Central memory CD8-positive, alpha-beta T cell (primary cell): ENCODE measurements around the gene PSMC6.
"Not testable (repeated sequence)": the region's sequence is repeated elsewhere in the genome, so short reads cannot be mapped to it uniquely, and the experiment has no call there.

Experiments
- ATAC-seq: fragments of 150-1000 bp; cut with Tn5 transposase; replicated peaks from 2 replicates; pipeline ENCODE4 v1.10.0; 2022; ENCODE audit warnings: mild to moderate bottlenecking, moderate FRiP score, moderate number of reproducible peaks; ENCODE audit not compliant: poor library complexity, severe bottlenecking; ENCODE audit errors: extremely low read depth
- DNase-seq, 2 donors: peaks; one replicate each; pipeline ENCODE4 v3.0.0; 2021; ENCODE audit warnings: low spot score in 2 of 2
- H3K27ac Mint-ChIP-seq: one replicate; pipeline ENCODE4 v1.8.0; 2022; ENCODE audit warnings: low read depth, mild to moderate bottlenecking, moderate library complexity, mixed read lengths
- H3K27me3 Mint-ChIP-seq: one replicate; pipeline ENCODE4 v1.8.0; 2022; ENCODE audit warnings: mixed read lengths
- H3K36me3 Mint-ChIP-seq: one replicate; pipeline ENCODE4 v1.8.0; 2022; ENCODE audit warnings: mild to moderate bottlenecking, moderate library complexity, mixed read lengths; ENCODE audit not compliant: insufficient read depth
- H3K4me1 Mint-ChIP-seq: one replicate; pipeline ENCODE4 v1.8.0; 2022; ENCODE audit warnings: mixed read lengths
- H3K4me3 Mint-ChIP-seq: one replicate; pipeline ENCODE4 v1.8.0; 2022; ENCODE audit warnings: mild to moderate bottlenecking, moderate library complexity, mixed read lengths
- H3K9me3 Mint-ChIP-seq: one replicate; pipeline ENCODE4 v1.8.0; 2022; ENCODE audit warnings: mixed read lengths

The PSMC6 gene

GRCh38 chr14:52729035-52729434 lies 22.0 kb downstream of the PSMC6 start:
- Mint-ChIP-seq H3K27ac (peak overlapping the region; percentile 38), H3K36me3 (peaks cover 42% of the 10 kb centered on the region), H3K4me1 (peaks cover 16% of the 10 kb centered on the region)
- not testable (repeated sequence) for DNase-seq, H3K27me3 Mint-ChIP-seq, H3K4me3 Mint-ChIP-seq, ATAC-seq, H3K9me3 Mint-ChIP-seq

- ATAC-seq (no peak), DNase-seq (no peak)
- Mint-ChIP-seq H3K4me3 (peak overlapping the region; percentile 92), H3K4me1 (peaks cover 18% of the 10 kb centered on the region), H3K27ac (peak overlapping the region; percentile 53), H3K9me3 (no peaks in the 10 kb centered on the region), H3K27me3 (no peaks in the 10 kb centered on the region), H3K36me3 (peaks cover 47% of the 10 kb centered on the region)
Observed at GRCh38 chr14:52729585-52729924, 22.6 kb downstream of the PSMC6 start.

- H3K36me3 Mint-ChIP-seq: peaks cover 47% of the 10 kb centered on the region
- peak within 1 kb of the TSS; percentile 92 for H3K4me3 Mint-ChIP-seq
- no peaks in the 10 kb centered on the region for H3K27me3 Mint-ChIP-seq
- ATAC-seq (peak; percentile 97), DNase-seq (peak; percentile 92 to 94)
- peaks cover 22% of the 10 kb centered on the region for H3K4me1 Mint-ChIP-seq
- no peaks in the 10 kb centered on the region for H3K9me3 Mint-ChIP-seq
- H3K27ac Mint-ChIP-seq: peak within 1 kb of the TSS; percentile 53
Observed at GRCh38 chr14:52729925-52730708, 23.1 kb downstream of the PSMC6 start, which contains the start of gene STYX. STYX (plus strand) TSS chr14:52730166; CDS start chr14:52730475, 309 bp downstream.

GRCh38 chr14:52730709-52731111 lies 23.7 kb downstream of the PSMC6 start:
- DNase-seq (no peak), ATAC-seq (no peak)
- Mint-ChIP-seq H3K36me3 (peaks cover 42% of the 10 kb centered on the region), H3K9me3 (no peaks in the 10 kb centered on the region), H3K27me3 (no peaks in the 10 kb centered on the region), H3K4me3 (peak overlapping the region; percentile 92), H3K4me1 (peaks cover 27% of the 10 kb centered on the region), H3K27ac (peak overlapping the region; percentile 53)

GRCh38 chr14:52733824-52734223 lies 26.8 kb downstream of the PSMC6 start:
- no peaks in the 10 kb centered on the region for H3K27me3 Mint-ChIP-seq
- no peaks in the 10 kb centered on the region for H3K9me3 Mint-ChIP-seq
- ATAC-seq (no peak), DNase-seq (no peak)
- H3K4me1 Mint-ChIP-seq: peaks cover 53% of the 10 kb centered on the region
- H3K36me3 Mint-ChIP-seq: peaks cover 28% of the 10 kb centered on the region
- no peak overlapping the region for H3K4me3 Mint-ChIP-seq
- no peak overlapping the region for H3K27ac Mint-ChIP-seq

GRCh38 chr14:52735921-52736489 lies 29.0 kb downstream of the PSMC6 start:
- H3K36me3 Mint-ChIP-seq: peaks cover 18% of the 10 kb centered on the region
- no peaks in the 10 kb centered on the region for H3K27me3 Mint-ChIP-seq
- no peak overlapping the region for H3K4me3 Mint-ChIP-seq
- DNase-seq (no peak), ATAC-seq (no peak)
- H3K27ac Mint-ChIP-seq: peak overlapping the region; percentile 47
- H3K4me1 Mint-ChIP-seq: peaks cover 63% of the 10 kb centered on the region
- no peaks in the 10 kb centered on the region for H3K9me3 Mint-ChIP-seq

GRCh38 chr14:52738409-52738808 lies 31.4 kb downstream of the PSMC6 start:
- Mint-ChIP-seq H3K27ac (peak overlapping the region; percentile 79), H3K4me3 (no peak overlapping the region), H3K9me3 (no peaks in the 10 kb centered on the region), H3K4me1 (peaks cover 72% of the 10 kb centered on the region), H3K27me3 (no peaks in the 10 kb centered on the region), H3K36me3 (peaks cover 16% of the 10 kb centered on the region)
- ATAC-seq (no peak), DNase-seq (no peak)

GRCh38 chr14:52740751-52741150 lies 33.8 kb downstream of the PSMC6 start:
- ATAC-seq: no peak
- no peak for DNase-seq
- H3K4me3 Mint-ChIP-seq: no peak overlapping the region
- no peaks in the 10 kb centered on the region for H3K27me3 Mint-ChIP-seq
- H3K27ac Mint-ChIP-seq: peak overlapping the region; percentile 93
- peaks cover 64% of the 10 kb centered on the region for H3K4me1 Mint-ChIP-seq
- H3K36me3 Mint-ChIP-seq: peaks cover 14% of the 10 kb centered on the region
- no peaks in the 10 kb centered on the region for H3K9me3 Mint-ChIP-seq

- peak; percentile 62 for ATAC-seq
- peak overlapping the region; percentile 93 for H3K27ac Mint-ChIP-seq
- peak overlapping the region; percentile 77 for H3K4me3 Mint-ChIP-seq
- DNase-seq: no peak
- H3K9me3 Mint-ChIP-seq: no peaks in the 10 kb centered on the region
- no peaks in the 10 kb centered on the region for H3K27me3 Mint-ChIP-seq
- H3K36me3 Mint-ChIP-seq: peaks cover 19% of the 10 kb centered on the region
- H3K4me1 Mint-ChIP-seq: peaks cover 53% of the 10 kb centered on the region
Observed at GRCh38 chr14:52741865-52742264, 34.9 kb downstream of the PSMC6 start.

GRCh38 chr14:52748647-52749292 lies 41.8 kb downstream of the PSMC6 start:
- ATAC-seq: no peak
- no peaks in the 10 kb centered on the region for H3K9me3 Mint-ChIP-seq
- DNase-seq: no peak
- H3K27ac Mint-ChIP-seq: no peak overlapping the region
- no peaks in the 10 kb centered on the region for H3K27me3 Mint-ChIP-seq
- H3K4me3 Mint-ChIP-seq: no peak overlapping the region
- H3K4me1 Mint-ChIP-seq: peaks cover 12% of the 10 kb centered on the region
- H3K36me3 Mint-ChIP-seq: peaks cover 44% of the 10 kb centered on the region

- Mint-ChIP-seq H3K36me3 (peaks cover 27% of the 10 kb centered on the region), H3K27ac (no peak overlapping the region), H3K4me3 (no peak overlapping the region), H3K4me1 (no peaks in the 10 kb centered on the region), H3K9me3 (no peaks in the 10 kb centered on the region), H3K27me3 (no peaks in the 10 kb centered on the region)
- DNase-seq (no peak), ATAC-seq (no peak)
Observed at GRCh38 chr14:52755607-52756316, 48.8 kb downstream of the PSMC6 start.

GRCh38 chr14:52759145-52759544 lies 52.1 kb downstream of the PSMC6 start:
- Mint-ChIP-seq H3K27me3 (no peaks in the 10 kb centered on the region), H3K9me3 (no peaks in the 10 kb centered on the region), H3K4me1 (peaks cover 7% of the 10 kb centered on the region), H3K36me3 (peaks cover 30% of the 10 kb centered on the region), H3K27ac (no peak overlapping the region), H3K4me3 (no peak overlapping the region)
- no peak for ATAC-seq
- no peak for DNase-seq
